DMS 273 treated with DMSO at 0.1 percent for 48 hours (cell line): ENCODE measurements around the gene GRPEL1.
A peak's percentile ranks its signal among the peaks of the same experiment; 100 is the strongest.
"Not testable (repeated sequence)": the region's sequence is repeated elsewhere in the genome, so short reads cannot be mapped to it uniquely, and the experiment has no call there.

Experiments used
- DNase-seq: peaks from one replicate; lab custom pipeline; 2025; lab: John Stamatoyannopoulos, UW

GRPEL1 gene

DNA sequence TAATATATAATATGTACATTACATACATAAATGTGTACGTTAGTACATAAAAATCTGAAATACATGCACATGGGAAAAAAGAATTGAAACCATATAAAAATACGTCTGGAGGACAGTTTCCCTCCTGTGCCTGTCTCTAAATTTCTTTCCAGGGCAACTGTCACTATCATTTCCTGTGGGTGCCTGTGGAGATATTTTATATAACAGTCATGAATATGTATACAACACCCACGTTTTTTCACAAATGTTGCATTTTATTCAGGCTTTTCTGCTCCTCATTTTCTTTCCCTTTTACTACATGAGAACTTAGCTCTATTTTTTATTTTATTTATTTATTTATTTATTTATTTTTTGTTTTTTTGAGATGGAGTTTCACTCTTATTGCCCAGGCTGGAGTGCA is 24.2 kb upstream of the GRPEL1 start:
- no peak for DNase-seq

DNA sequence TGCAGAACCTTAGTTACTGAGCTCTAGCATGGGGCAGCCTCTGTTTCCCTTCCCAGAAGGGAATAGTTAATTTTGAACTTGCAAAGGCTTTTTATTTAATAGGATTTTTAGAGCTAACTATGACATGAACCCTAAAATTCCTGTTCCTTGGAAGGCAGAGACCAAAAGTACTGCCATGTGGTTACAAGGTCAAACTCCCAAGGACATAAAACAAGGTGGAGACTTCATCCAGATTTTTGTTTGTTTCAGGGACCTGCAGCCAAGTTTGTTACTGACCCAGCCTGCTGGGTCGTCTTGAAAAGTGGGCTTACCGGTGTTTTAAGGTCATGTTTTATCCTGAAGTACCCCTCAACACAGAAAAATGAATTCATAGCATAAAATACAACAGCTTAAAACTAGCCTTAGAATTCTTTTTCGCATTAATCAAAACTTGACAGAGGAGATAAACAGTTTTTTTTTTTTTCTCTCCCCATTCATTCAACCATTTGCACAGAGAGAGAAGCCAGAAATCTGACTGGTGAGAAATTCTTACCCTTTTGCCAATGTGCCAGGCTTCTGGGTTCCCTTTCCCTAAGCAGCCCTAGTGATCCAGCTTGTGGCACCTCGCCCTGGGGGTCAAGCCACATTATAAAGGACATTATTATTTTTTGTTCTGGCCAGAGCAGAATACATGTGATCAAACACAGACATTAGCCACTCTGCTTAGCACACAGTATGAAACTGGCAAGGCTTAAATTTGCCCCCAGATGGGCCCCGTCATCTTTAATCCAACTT is 21.5 kb upstream of the GRPEL1 start:
- no peak for DNase-seq

DNA sequence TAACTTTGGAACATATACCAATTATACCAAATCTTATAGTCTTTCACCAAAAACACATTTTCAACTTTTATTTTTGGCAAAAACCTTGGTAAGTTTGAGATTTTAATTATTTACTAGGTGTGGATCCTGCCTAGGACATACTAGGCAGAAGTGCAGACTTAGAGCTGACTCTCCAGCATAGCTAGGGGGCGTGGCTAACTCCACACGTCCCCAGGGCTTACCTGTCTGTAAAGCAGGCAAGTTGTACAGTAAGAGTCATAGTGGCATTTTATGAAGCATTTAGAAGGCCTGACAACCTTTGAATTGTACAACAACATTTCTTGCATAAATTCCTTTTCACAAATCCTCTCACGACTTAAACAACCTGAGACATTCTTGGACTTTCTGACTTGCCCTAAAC is 19.2 kb upstream of the GRPEL1 start:
- no peak for DNase-seq

DNA sequence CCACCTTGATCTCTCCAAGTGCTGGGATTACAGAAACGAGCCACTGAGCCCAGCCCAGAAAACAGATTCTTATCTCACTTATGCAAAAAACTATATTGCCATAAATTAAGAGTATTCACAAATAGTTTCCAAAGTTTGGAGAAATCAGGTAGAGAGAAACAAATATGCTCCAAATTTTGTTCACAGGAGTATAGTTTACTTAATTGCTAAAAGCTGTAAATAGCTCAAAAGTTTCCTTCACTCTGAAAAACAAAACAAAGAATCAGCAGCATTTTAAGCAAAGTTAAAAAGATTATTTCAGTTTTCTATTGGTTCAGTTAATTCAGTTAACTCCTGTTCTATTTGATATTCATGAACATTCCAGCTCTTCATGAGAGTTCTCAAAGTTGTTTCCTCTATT is 18.5 kb upstream of the GRPEL1 start:
- DNase-seq = no peak

DNA sequence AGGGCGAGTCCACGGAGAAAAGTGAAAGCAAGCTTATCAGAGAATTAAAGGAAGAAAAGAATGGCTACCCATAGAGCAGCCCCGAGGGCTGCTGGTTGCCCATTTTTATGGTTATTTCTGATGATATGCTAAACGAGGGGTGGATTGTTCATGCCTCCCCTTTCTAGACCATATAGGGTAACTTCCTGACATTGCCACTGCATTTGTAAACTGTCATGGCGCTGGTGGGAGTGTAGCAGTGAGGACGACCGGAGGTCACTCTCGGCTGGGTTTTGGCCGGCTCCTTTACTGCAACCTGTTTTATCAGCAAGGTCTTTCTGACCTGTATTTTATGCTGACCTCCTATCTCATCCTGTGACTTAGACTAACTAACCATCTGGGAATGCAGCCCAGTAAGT is 16.7 kb upstream of the GRPEL1 start:
- DNase-seq = not testable (repeated sequence)

DNA sequence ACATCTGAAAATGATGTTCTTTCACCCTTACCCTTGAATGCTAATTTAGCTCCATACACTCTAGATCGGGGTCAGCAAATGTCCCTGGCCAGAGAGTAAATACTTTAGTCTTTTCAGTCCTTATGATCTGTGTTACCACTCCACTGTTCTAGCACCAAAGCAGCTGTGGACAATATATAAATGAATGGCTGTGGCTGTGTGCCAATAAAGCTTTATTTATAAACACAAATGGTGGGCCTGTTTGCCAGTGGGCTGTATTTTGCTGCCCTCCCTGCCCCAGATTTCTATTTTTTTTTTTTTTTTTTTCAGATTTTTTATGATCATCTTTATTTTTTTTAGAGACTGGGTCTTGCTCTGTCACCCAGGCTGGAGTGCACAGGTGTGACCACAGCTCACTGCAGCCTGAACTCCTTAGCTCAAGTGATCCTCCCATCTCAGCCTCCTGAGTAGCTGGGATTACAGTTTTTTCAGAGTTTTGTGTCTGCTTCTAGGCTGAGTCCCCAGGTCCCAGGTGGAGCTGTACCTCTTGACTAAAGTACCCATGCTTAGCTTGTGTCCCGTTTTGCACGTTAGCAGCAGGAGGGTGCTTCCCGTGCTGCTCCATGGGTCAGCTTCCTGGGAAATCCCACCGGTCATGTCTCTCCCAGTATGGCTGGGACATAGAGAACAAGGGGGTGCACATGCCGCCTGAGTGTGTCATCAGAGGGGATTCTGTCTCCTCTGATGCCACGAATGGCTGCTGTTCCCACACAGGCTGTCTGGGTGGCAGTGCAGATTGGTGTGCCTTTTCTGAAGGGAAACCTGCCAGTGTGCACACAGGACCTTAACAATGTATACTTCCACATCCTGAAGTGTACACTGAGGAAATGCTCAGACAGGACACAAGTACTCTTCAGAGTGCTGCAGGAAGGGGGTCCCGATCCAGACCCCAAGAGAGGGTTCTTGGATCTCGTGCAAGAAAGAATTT is 16.0 kb upstream of the GRPEL1 start:
- no peak for DNase-seq

DNA sequence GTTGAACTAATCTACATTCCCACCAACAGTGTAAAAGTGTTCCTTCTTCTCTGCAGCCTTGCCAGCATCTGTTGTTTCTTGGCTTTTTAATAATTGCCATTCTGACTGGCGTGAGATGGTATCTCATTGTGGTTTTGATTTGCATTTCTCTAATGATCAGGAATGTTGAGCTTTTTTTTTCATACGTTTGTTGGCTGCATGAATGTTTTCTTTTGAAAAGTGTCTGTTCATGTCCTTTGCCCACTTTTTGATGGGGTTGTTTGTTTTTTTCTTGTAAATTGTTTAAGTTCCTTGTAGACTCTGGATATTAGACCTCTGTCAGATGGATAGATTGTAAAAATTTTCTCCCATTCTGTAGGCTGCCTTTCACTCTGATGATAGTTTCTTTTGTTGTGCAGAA is 12.0 kb upstream of the GRPEL1 start:
- not testable (repeated sequence) for DNase-seq

DNA sequence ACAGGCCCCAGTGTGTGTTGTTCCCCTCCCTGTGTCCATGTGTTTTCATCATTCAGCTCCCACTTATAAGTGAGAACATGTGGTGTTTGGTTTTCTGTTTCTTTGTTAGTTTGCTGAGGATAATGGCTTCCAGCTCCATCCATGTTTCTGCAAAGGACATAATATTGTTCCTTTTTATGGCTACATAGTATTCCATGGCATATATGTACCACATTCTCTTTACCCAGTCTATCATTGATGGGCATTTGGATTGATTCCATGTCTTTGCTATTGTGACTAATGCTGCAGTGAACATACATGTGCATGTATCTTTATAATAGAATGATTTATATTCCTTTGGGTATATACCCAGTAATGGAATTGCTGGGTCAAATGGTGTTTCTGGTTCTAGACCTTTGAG is 11.6 kb upstream of the GRPEL1 start:
- not testable (repeated sequence) for DNase-seq

DNA sequence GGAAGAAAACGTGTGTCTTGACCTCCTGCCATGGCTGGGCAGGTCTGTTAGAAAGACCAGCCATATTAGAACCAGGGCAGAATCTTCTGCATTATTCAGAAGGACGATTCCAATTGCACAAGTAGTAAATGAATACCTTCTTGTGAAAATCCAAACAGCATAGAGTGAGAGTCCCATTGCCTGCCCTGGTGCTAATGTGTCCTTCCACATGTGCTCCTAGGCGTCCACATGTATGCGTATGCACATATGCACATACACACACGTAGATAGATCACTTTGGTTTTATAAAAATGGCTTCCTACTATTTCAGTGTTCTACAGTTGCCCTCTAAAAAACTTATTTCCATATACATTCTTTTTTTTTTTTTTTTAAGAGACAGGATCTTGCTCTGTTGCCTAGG is 10.2 kb upstream of the GRPEL1 start:
- DNase-seq = no peak

DNA sequence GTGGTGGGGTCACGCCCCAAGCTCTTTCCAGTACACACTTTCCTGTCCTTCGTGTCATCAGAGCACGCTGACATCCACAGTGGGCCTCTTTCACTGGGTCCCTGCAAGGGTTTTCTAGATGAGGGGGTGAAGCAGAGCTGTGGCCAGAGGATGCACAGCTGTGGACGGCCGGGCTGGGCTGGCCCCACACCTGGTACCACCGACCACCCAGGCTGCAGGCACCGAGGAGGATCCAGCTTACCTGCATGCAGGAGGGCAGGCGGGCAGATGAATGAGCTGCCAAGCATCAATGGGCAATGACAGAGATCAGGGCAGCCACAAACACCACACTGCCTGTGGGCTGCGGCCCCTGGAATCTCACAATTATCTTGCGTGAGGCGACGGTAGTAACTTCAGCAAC is 9.5 kb upstream of the GRPEL1 start:
- no peak for DNase-seq

DNA sequence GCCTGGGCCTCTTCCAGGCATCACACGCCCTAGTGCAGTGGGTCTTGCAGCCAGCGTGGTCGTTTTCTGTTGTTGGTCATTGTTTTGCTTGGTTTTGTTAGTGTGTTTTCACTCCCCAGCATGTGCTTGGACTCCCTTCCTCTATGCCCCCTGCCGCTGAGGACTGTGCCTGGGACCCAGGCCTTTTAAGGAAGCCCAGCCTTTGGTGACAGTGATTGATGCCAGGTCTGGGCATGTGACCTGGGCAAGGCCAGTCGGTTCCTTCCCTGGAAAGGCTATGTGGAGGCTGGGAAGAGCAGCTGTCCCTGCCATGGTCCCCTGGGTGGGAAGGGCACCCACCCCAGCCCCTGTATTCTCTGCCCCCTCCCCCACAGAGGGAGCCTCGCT is 8.8 kb upstream of the GRPEL1 start:
- no peak for DNase-seq

DNA sequence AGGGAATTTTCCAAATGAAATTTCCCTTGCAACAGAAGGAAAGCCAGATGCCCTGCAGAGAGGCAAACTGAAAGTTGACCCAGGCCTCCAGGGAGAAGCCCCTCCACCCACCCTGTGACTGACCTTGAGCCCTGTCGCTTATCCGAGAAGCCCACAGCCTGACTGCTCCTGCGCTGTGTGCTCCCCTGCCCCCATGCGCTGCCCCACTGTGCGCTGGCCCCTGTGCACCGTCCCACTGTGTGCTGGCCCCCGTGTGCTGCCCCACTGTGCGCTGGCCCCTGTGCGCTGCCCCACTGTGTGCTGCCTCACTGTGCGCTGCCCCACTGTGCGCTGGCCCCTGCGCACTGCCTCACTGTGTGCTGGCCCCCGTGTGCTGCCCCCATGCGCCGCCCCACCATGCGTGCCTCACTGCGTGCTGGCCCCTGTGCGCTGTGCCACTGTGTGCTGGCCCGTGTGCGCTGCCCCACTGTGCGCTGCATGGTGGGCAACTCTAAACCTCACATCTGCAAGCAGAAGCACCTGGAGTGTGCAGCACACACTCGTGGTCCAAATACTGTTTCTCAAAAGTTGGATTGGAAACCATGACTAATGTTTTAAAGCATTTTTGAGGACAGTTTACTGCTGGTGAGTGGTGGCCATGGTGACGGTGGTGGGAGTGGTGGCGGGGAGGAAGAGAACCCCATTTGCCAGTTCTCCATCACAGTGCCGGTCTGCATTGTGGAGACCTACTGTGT is 8.3 kb upstream of the GRPEL1 start:
- no peak for DNase-seq

DNA sequence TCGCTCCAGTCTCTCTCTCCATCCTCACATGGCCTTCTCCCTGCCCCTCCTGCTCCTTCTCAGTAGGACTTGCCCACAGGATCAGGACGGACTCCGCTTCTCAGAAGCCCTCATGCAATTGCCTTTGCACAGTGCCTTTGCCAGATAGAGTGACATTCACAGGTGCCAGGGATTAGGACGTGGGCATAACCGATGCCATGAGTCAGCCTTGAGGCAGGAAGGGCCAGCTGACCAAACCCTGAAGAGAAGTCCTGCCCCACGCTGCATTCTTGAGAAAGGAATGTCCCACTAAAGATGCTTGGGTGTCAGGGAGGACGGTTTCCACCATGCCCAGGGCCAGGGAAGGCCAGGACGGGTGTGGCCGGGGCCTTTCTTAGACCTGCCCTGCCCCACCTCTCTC is 6.6 kb upstream of the GRPEL1 start:
- no peak for DNase-seq

DNA sequence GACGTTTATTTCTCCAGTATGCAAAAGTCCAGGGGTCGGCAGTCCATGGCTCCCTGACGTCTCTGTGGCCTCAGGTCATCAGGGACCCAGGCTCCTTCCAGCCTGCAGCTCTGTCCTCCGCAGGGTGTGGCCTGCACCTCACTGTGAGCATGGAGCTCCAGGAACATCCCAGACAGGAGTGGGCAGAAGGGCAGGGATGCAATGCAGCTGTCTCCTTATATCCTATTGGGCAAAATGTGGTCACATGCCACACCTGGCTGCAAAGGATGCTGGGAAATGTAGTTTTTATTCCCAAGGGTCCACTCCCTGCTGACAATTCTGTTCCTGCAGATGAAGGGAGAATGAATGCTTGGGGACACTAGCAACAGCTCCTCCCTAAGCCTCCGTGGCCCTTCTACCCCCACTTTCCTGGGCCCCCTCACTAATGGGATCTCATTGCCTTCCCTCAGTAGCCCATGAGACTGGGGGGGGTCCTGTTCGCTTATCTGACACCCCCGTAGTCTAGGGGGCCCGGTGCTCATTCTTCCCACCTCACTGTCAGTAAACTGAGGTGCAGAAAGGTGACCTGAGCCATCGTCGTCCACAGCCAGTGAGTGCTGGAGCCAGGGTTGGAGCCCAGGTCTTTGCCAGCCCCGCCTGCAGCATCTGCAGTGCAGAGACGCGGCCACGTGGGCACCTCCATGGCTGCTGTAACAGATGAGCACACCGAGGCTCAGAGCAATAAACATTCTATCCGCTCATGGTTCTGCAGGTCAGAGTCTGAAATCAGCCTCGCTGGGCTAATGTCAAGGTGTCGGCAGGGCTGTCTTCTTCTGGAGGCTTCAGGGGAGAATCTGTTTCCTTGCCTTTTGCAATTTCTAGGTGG is 5.9 kb upstream of the GRPEL1 start:
- peak; percentile 19 for DNase-seq

DNA sequence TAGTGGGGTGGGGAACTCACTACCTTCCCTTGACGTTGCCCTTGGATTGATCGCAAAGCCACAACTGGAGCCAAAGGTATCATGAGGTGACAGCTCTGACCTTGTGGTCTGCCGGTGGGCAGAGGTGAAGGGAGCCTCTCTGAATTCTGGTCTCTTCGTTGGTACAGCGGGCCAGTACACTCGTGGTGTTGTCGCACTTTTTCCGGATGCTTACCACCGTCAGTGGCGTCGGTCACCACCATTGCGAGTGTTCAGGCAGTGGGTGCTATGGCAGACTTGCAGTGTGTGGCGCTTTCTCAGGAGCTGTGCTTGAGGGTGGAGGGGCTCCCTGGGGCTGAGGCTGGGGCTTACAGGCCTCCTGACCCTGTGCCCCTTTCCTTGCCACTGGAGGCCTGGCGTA is 5.2 kb upstream of the GRPEL1 start:
- DNase-seq = no peak

DNA sequence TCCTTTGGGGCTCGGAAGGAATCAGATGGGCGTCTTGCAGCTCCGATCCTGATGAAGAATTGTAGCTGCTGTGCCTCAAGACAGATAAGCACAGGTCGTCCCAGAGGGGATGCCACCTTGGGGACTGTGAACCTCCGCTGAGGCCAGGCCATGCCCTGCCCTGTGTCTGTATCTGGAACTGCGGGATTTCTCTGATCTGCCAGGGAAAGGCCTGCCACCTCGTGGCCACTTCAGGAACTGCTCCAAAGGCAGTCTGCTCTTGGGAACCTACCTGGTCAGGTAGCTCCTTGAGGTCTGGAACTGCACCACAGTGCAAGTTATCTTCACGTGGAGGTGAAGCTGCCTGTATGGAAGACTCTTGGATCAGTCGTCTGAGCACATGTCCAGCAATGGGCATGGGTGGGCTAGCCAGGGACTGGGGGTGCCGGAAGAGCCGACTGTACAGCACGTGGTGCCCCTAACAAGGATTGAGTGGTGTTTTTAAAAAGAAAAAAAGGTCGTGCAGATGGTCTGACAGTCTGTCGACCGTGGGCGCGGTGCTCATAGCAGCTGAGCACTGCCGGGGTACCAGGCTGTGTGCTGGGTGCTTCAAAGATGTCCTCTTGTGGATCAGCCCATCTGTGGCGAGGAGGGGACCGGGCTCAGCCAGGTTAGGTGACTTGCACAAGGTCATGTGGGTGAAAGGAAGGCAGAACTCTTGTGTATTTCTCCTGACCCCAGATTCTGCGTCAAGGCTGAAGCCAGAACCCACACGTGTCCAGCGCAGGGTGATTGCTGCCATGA is 3.1 kb upstream of the GRPEL1 start:
- peak; percentile 10 for DNase-seq

DNA sequence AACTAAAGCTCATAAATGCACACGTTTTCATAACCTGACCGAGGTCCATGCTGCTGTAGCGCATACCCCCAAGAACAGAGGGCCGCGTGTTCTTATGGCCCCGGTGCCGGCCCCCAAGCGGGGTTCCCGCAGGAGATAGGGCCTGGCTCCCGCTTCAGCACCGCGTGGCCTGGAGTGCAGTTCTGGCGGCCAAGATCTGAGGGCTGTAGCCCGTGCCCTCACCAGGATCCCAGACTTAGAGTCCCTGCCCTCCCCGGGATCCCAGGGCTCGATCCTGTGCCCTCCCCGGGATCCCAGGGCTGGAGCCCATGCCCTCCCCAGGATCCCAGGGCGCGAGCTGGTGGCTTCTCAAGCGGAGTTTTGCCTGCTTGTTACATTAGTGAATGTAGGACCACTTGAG is 1.0 kb upstream of the GRPEL1 start:
- no peak for DNase-seq

DNA sequence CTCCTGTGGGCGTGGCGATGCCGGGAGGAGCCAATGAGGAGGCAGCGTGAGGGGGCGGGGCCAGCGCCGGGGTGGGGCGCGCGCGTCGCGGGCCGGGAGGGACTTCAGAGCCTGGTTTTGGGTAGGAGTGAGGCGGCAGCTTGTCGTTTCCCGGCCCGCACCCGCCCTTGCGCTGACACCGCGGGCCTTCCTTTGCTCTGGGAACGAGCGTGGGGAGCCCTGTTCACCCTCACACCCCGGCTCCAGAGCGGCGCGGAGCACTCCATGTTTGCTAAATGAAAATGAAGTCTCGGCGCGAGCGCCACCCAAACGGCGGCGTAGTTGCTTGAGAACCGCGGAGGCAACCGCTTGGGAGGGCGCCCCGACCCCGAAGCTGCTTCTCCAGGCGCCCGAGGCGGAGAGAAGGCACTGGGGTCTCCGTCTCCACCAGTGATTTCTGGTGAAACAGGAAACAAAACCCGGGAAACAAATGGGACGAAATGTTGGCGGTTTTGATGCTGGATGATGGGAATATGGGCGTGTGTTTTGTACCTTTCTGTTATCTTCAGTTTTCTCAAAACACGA is 497 bp upstream of the GRPEL1 start:
- DNase-seq = no peak

DNA sequence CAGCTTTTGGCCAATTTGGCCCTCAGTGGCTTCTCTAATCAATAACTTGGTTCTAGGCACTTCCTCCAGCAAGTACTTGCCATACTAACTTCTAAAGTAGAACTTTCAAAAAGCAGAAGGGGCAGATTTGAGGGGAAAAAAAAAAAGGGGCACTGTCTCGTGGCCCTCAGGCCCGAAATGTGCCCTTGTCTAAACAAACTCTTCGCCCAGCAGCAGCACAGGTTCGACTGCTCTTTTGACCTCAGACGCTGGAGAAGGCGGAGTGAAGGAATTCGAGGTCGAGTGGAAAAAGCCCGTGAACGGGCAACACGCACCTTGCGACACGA is 775 bp downstream of the GRPEL1 start:
- no peak for DNase-seq

DNA sequence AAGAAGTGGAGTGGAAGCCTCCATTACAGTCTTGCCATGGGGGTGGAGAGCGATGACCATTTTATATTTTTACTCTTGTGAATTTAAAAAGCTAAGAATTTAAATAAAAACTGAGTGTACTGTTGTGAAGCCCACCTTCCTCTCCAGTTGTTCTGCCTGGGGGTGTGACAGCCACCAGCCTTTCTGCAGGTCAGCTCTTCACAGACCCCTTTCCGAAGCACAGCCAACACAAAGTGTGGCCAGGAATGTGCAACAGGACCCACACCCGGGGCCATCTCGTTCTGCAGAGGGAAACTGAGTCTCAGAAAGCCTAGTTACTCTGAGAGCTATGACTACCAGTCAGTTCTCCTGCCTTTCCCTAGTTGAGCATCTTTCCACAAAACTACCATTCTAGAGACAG is 1.4 kb downstream of the GRPEL1 start:
- DNase-seq = no peak

DNA sequence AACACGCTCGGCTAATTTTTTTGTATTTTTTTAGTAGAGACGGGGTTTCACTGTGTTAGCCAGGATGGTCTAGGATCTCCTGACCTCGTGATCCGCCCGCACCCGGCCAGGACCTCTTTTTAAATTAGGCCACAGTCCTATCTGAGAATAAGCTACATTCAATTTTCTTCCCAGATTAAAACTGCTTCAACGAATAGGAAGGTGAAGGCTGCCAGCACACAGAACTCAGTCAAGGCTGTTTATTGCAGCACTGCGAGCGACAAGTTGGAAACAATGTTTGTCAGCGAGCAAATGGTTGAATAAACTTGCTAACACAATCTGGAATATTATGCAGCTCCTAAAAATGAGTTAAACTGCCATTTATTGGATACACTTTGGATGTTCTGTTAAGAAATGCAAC is 1.9 kb downstream of the GRPEL1 start:
- DNase-seq = no peak
